ENCODE data around the gene SYTL3.

DNA sequence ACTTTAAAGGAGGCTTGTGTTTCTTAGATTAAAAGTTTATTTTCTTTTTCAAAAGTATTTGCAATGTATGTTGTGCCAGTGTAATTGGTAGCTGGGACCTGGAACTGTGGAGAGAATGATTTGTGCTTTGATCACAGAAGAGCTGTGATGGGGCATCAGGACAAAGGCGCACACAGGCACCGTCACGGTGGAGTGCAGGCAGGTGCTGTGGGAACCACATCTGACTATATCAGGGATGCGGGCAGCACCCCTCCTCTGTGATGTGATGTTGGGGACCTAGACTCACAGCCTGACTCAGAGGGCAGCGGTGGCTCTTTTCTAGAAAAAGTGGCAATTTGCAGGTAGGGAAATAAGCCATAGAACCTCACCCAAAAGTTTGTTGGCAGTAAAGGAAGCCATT is 34.5 kb downstream of the SYTL3 start:
- TF ChIP-seq, protein P1, sequence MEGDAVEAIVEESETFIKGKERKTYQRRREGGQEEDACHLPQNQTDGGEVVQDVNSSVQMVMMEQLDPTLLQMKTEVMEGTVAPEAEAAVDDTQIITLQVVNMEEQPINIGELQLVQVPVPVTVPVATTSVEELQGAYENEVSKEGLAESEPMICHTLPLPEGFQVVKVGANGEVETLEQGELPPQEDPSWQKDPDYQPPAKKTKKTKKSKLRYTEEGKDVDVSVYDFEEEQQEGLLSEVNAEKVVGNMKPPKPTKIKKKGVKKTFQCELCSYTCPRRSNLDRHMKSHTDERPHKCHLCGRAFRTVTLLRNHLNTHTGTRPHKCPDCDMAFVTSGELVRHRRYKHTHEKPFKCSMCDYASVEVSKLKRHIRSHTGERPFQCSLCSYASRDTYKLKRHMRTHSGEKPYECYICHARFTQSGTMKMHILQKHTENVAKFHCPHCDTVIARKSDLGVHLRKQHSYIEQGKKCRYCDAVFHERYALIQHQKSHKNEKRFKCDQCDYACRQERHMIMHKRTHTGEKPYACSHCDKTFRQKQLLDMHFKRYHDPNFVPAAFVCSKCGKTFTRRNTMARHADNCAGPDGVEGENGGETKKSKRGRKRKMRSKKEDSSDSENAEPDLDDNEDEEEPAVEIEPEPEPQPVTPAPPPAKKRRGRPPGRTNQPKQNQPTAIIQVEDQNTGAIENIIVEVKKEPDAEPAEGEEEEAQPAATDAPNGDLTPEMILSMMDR (IDR thresholded peaks at IDR 0.05; ENCODE audit: low read depth, low read length, poor library complexity, severe bottlenecking), result no peak
- no peak for TF ChIP-seq EZH2phosphoT487 (IDR thresholded peaks at IDR 0.05; ENCODE audit: borderline replicate concordance, low read length)

Data from DOHH2 (cell line).